Common myeloid progenitor, CD34-positive (primary cell): ENCODE measurements around the gene WDR81.

Experiments used
- CTCF ChIA-PET: fragments of 350-600 bp; sonication (Branson Sonifier 250); formaldehyde crosslinking; loops from one replicate; lab custom pipeline; 2021; ENCODE audit warnings: antibody characterized with exemption; lab: Charles Lee
- POLR2A ChIA-PET: fragments of 350-600 bp; sonication (Branson Sonifier 250); formaldehyde crosslinking; loops from one replicate; lab custom pipeline; 2021; ENCODE audit warnings: antibody characterized with exemption; lab: Charles Lee
- DNase-seq, 3 donors: peaks; one replicate each; pipeline versions ENCODE4 v3.0.0 to v3.0.0-alpha.2; 2013
- H3K27ac ChIP-seq, 2 experiments: 1 replicate in 1 of 2; 2 replicates in 1 of 2; pipeline ENCODE4 v1.7.0; 2013; ENCODE audit warnings: inconsistent platforms in 2 of 2, low read length in 2 of 2, mild to moderate bottlenecking in 2 of 2, low read depth in 1 of 2, moderate library complexity in 1 of 2; ENCODE audit not compliant: severe bottlenecking in 2 of 2, insufficient read depth in 1 of 2, poor library complexity in 1 of 2
- H3K27me3 ChIP-seq, 5 experiments: replicated peaks in 2 of 5; 1 replicate in 3 of 5; 2 replicates in 2 of 5; pipeline versions ENCODE4 v1.6.1 to v1.7.0; 2013; ENCODE audit warnings: low read length in 4 of 5, mild to moderate bottlenecking in 2 of 5, moderate library complexity in 2 of 5, inconsistent platforms in 1 of 5; ENCODE audit not compliant: insufficient read depth in 5 of 5, control insufficient read depth in 4 of 5
- H3K36me3 ChIP-seq, 4 experiments: 1 replicate in 2 of 4; 2 replicates in 2 of 4; pipeline versions ENCODE4 v1.6.1 to v1.7.0; 2013; ENCODE audit warnings: low read length in 3 of 4, control low read depth in 1 of 4, mild to moderate bottlenecking in 1 of 4; ENCODE audit not compliant: control insufficient read depth in 4 of 4, insufficient read depth in 4 of 4
- H3K4me1 ChIP-seq, 4 experiments: 1 replicate in 3 of 4; 2 replicates in 1 of 4; pipeline versions ENCODE4 v1.6.1 to v1.7.1; 2013; ENCODE audit warnings: low read length in 3 of 4, mild to moderate bottlenecking in 3 of 4, control low read depth in 1 of 4, inconsistent platforms in 1 of 4, moderate library complexity in 1 of 4; ENCODE audit not compliant: control insufficient read depth in 4 of 4, insufficient read depth in 4 of 4; ENCODE audit errors: control extremely low read depth in 1 of 4
- H3K4me3 ChIP-seq, 7 experiments: 1 replicate in 4 of 7; 2 replicates in 3 of 7; pipeline versions ENCODE4 v1.5.1 to v1.7.0; 2013; ENCODE audit warnings: mild to moderate bottlenecking in 7 of 7, low read length in 6 of 7, moderate library complexity in 6 of 7, inconsistent platforms in 2 of 7, low read depth in 2 of 7, control low read depth in 1 of 7; ENCODE audit not compliant: insufficient read depth in 4 of 7, control insufficient read depth in 1 of 7; ENCODE audit errors: extremely low read depth in 1 of 7
- H3K9me3 ChIP-seq, 5 experiments: 1 replicate in 4 of 5; 2 replicates in 1 of 5; pipeline versions ENCODE4 v1.6.1 to v1.7.1; 2013; ENCODE audit warnings: low read length in 4 of 5, mild to moderate bottlenecking in 2 of 5, inconsistent platforms in 1 of 5, low read depth in 1 of 5, moderate library complexity in 1 of 5; ENCODE audit not compliant: control insufficient read depth in 4 of 5, insufficient read depth in 2 of 5; ENCODE audit errors: control extremely low read depth in 1 of 5
- WGBS: methylation state at CpG from one replicate; pipeline ENCODE4 v1.1.5; 2013; ENCODE audit not compliant: insufficient coverage; 5-methylcytosine and 5-hydroxymethylcytosine counted together

The WDR81 gene

DNA sequence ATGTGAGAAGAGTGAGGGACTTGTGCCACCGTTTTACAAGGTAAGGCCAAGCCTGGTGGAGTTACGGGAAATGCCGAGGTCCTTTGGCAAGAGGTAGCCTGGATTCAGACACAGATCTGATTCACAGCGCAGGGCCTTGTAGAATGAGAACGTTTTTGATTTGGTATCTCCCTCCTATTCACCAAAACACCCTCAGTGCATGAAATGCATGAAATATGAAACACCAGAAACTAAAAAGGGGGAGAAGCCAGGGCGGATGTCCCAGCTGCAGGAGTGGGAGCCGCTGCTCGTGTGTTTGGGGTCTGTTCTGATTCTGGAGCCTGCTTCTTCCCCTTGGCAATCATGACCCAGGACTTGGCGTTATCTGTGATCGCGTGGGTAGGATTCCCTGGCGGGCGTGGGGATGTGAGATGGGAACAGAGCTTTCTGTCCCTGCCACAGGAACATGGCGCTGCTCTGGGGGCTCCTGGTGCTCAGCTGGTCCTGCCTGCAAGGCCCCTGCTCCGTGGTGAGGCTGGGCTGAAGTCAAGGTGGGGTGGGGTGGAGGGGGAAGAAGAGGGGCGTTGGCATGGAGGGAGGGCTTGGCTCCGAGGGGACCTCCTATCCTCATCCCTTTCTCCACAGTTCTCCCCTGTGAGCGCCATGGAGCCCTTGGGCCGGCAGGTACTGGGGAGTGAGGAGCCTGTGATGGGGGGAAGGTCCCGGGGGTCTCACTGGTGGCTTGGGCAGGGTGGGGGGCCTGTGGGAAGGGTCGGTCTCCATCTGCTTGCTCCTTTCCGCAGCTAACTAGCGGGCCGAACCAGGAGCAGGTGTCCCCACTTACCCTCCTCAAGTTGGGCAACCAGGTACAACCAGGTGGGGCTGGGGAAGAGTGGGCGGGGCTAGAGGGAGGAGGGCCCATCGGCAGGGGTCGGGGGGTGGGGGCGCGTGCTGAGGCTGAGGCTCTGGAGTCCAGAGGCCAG, 20.3 kb downstream of the WDR81 start:
- Histone ChIP-seq H3K4me3 (no peak overlapping the region), H3K27me3 (no peaks in the 10 kb centered on the region), H3K9me3 (no peaks in the 10 kb centered on the region), H3K4me1 (no peaks in the 10 kb centered on the region), H3K36me3 (no peaks in the 10 kb centered on the region), H3K27ac (no peak overlapping the region)
- ChIA-PET CTCF (no interaction called here), POLR2A (no interaction called here)
- 94% methylated on average over 9 of the region's 29 CpGs for WGBS
- DNase-seq = no peak

DNA sequence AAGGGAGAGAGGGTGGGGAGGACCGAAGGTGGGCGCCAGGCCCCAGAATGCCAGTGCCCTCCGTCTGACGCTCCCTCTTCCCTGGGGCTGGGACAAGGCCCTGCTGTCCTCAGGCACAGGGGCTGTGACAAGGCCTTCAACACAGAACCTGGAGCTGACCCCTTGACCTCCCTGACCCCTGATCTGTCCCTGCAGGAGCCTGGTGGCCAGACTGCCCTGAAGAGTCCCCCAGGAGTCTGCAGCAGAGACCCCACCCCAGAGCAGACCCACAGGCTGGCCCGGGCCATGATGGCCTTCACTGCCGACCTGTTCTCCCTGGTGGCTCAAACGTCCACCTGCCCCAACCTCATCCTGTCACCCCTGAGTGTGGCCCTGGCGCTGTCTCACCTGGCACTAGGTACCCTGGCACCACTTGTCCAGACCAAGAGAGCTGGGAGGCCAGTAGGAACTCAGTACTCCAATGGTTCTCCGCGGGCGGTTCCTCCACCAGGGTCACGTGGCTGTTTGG, 21.1 kb downstream of the WDR81 start:
- H3K27ac ChIP-seq = no peak overlapping the region
- CTCF ChIA-PET = no interaction called here
- 97% methylated on average over 10 of the region's 12 CpGs for WGBS

DNA sequence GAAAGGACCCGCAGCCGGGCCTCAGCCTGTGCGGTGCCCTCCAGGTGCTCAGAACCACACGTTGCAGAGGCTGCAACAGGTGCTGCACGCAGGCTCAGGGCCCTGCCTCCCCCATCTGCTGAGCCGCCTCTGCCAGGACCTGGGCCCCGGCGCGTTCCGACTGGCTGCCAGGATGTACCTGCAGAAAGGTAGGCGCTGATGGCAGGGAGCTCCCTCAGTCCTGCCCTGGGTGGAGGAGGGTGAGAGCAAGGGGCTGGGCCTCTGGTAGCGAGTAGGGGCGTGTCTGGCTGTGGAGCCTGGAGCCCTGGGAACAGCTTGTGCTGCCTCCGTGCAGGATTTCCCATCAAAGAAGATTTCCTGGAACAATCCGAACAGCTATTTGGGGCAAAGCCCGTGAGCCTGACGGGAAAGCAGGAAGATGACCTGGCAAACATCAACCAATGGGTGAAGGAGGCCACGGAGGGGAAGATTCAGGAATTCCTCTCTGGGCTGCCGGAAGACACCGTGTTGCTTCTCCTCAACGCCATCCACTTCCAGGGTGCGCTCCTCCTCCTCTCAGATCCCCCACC, 22.6 kb downstream of the WDR81 start:
- 95% methylated on average over 19 of the region's 22 CpGs for WGBS
- POLR2A ChIA-PET = no interaction called here
- CTCF ChIA-PET = interaction anchor here (1.0 kb wide), 1 partner anchor 16 kb away, joined by 3 read pairs; no protein-coding TSS in a partner anchor
- no peak for DNase-seq
- no peaks in the 10 kb centered on the region for H3K27me3 ChIP-seq
- no peaks in the 10 kb centered on the region for H3K36me3 ChIP-seq
- no peak overlapping the region for H3K27ac ChIP-seq
- peaks cover 0 to 6% (median under 1%) of the 10 kb centered on the region in 4 experiments for H3K4me1 ChIP-seq
- no peaks in the 10 kb centered on the region for H3K9me3 ChIP-seq
- H3K4me3 ChIP-seq = no peak overlapping the region

More for the DNA sequence above, 21.1 kb downstream of the WDR81 start:
- POLR2A ChIA-PET = no interaction called here
- Histone ChIP-seq H3K27me3 (no peaks in the 10 kb centered on the region), H3K36me3 (no peaks in the 10 kb centered on the region), H3K4me3 (no peak overlapping the region), H3K9me3 (no peaks in the 10 kb centered on the region), H3K4me1 (no peaks in the 10 kb centered on the region)
- DNase-seq = no peak

DNA sequence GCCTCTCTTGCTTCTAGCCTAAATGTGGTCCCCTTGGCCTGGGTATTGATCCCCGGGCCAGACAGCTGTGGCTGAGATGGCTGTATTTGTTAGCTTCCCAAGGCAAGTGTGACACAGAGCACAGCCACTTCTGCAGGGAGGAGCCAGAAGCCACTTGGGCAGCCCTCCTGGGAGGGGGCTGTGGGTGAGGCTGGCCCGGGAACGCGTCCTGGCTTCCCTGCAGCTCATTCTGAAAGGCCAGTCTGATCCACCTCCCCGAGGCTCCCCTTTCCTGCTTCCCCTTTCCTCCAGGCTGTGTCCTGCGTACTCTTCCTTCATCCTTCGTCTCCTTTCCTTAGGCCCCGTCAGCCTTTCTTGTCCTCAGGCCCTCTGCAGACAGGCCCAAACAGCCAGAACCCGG, 26.1 kb downstream of the WDR81 start:
- Histone ChIP-seq H3K9me3 (no peaks in the 10 kb centered on the region), H3K27ac (no peak overlapping the region), H3K4me3 (no peak overlapping the region), H3K27me3 (no peaks in the 10 kb centered on the region), H3K36me3 (no peaks in the 10 kb centered on the region), H3K4me1 (peaks cover 0 to 23% (median 13%) of the 10 kb centered on the region in 4 experiments)
- ChIA-PET CTCF (interaction anchor here (0.6 to 6.7 kb wide), 4 partner anchors 19 to 66 kb away, joined by 3 to 41 read pairs (median 4); no protein-coding TSS in a partner anchor), POLR2A (no interaction called here)
- no peak for DNase-seq
- 89% methylated on average over 8 of the region's 9 CpGs for WGBS

DNA sequence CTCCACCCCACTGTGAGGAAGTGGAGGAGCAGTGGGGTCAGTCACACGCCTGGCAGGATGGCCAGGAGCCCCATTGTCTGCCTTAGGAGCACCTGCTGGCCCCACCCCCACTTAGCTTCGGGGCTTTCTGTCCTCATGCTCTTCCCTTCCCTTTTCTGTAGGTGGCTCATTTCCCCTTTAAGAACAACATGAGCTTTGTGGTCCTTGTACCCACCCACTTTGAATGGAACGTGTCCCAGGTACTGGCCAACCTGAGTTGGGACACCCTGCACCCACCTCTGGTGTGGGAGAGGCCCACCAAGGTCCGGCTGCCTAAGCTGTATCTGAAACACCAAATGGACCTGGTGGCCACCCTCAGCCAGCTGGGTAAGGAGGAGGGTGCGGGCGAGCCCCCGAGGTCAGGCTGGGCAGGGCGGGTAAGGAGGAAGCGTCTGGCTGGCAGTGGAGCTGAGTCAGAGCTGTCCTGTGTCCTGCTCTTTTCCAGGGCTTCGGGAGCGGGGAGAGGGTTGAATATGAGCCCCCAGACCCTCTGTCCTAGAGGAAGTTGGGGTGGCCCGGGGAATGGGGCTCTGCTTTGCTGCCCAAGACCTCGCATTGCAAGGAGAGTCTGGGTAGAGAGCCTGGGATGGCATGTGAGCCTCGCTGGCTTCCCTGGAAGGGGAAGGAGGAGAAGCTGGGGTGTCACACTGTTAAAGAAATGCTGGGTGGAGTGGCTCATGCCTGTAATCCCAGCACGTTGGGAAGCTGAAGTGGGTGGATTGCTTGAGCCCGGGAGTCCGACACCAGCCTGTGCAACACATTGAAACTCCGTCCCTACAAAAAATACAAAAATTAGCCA, 28.1 kb downstream of the WDR81 start:
- Histone ChIP-seq H3K4me1 (peaks cover 0 to 23% (median 13%) of the 10 kb centered on the region in 4 experiments), H3K36me3 (no peaks in the 10 kb centered on the region), H3K27me3 (no peaks in the 10 kb centered on the region), H3K27ac (no peak overlapping the region), H3K9me3 (no peaks in the 10 kb centered on the region), H3K4me3 (peak overlapping the region in 5 of 7 experiments; percentile 23 to 67 (median 31))
- POLR2A ChIA-PET = interaction anchor here (0.7 to 1.2 kb wide), 3 partner anchors 10 to 83 kb away, joined by 3 read pairs; partner anchors contain the start of gene PRPF8
- CTCF ChIA-PET = interaction anchor here (1.0 to 6.7 kb wide), 11 partner anchors 9 to 88 kb away, joined by 3 to 41 read pairs (median 5); partner anchors contain the start of gene SERPINF1
- DNase-seq = peak; percentile 35 to 77 (median 67)
- 13% methylated on average over 10 of the region's 18 CpGs for WGBS

DNA sequence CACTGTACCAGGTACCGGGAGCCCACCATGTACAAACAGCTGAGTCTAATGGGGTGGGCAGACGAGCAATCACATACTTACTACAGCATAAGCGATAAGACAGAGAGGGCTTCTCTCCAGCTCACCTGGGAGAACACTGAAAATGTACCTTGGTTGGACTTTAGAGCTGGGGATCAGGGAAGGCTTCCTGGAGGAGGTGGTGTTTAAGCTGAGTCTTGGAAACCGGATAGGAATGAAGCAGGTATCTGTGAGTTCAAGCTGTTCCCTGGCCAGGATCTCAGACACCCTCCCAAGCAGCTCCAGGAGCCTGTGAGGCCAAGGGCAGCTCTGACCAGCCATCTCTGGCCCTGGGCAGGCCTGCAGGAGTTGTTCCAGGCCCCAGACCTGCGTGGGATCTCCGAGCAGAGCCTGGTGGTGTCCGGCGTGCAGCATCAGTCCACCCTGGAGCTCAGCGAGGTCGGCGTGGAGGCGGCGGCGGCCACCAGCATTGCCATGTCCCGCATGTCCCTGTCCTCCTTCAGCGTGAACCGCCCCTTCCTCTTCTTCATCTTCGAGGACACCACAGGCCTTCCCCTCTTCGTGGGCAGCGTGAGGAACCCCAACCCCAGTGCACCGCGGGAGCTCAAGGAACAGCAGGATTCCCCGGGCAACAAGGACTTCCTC, 29.4 kb downstream of the WDR81 start:
- ChIA-PET CTCF (interaction anchor here (0.7 to 6.7 kb wide), 11 partner anchors 8 to 45 kb away, joined by 3 to 41 read pairs (median 4); partner anchors contain the start of gene SERPINF1), POLR2A (interaction anchor here (0.7 to 1.0 kb wide), 2 partner anchors 9 to 10 kb away, joined by 3 read pairs; no protein-coding TSS in a partner anchor)
- Histone ChIP-seq H3K4me3 (no peak overlapping the region), H3K9me3 (no peaks in the 10 kb centered on the region), H3K4me1 (peaks cover 0 to 23% (median 17%) of the 10 kb centered on the region in 4 experiments), H3K27me3 (no peaks in the 10 kb centered on the region), H3K36me3 (no peaks in the 10 kb centered on the region), H3K27ac (no peak overlapping the region)
- 90% methylated on average over 15 of the region's 23 CpGs for WGBS
- no peak for DNase-seq
